H7 (cell line): Measurements from ENCODE around the gene BEND7. TPM values are rescaled to one million over a fixed set of nuclear protein-coding genes. Genes with fewer than 3 reads are reported as not detected.

Experiments
- DNase-seq: peaks from one replicate; pipeline ENCODE4 v3.0.0; 2012
- H3K27me3 ChIP-seq: 2 replicates; pipeline ENCODE4 v1.6.0; 2011; ENCODE audit warnings: mild to moderate bottlenecking, low read length; ENCODE audit not compliant: control insufficient read depth, insufficient read depth
- H3K36me3 ChIP-seq: replicated peaks from 2 replicates; pipeline ENCODE4 v1.5.1; 2011; ENCODE audit warnings: low read length; ENCODE audit not compliant: control insufficient read depth, insufficient read depth
- H3K4me3 ChIP-seq: 2 replicates; pipeline ENCODE4 v1.5.1; 2011; ENCODE audit warnings: low read depth, mild to moderate bottlenecking, control low read depth, low read length, moderate library complexity; ENCODE audit not compliant: insufficient read depth
- total RNA-seq: library from RNA; depleted of rRNA; stranded (reverse); fragments of >200 nt; shearing (Covaris generic); gene quantifications from 2 replicates; pipeline ENCODE4 v1.2.3, GENCODE V29; 2014

BEND7 gene
- total RNA-seq, 1 experiment from 2014 or later, result 2.7 TPM

DNA sequence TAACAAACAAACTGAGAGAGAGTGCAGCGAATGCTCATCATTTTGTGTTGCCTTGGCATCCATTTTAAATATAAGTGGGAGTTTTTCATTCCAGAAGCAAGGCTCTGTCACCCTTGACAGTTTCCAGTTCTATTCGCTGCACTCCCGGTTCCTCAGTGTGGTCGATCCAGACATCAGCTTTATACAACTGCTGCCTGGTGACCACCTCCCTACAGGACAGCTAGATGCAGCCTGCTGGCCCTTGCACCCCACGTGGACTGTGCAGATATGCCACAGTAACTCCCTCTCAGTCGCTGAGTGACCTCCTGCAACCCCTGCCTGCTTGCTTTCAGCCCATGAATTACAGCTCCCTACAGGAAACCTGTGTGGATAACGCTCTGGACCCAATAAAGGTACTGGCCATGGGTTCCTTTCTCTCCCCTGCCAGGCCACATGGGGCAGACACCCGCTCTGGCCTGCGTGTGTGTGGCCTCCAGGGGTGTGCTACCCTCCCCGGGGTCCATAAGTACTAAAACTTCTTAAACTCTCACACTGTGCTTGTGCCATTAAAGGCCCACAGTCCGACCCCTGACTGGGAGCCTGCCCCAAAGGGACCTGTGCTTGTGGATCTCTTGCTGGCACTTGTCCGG is 23.6 kb downstream of the BEND7 start:
- no peaks in the 10 kb centered on the region for H3K27me3 ChIP-seq
- H3K4me3 ChIP-seq, result no peak overlapping the region
- DNase-seq, result no peak

DNA sequence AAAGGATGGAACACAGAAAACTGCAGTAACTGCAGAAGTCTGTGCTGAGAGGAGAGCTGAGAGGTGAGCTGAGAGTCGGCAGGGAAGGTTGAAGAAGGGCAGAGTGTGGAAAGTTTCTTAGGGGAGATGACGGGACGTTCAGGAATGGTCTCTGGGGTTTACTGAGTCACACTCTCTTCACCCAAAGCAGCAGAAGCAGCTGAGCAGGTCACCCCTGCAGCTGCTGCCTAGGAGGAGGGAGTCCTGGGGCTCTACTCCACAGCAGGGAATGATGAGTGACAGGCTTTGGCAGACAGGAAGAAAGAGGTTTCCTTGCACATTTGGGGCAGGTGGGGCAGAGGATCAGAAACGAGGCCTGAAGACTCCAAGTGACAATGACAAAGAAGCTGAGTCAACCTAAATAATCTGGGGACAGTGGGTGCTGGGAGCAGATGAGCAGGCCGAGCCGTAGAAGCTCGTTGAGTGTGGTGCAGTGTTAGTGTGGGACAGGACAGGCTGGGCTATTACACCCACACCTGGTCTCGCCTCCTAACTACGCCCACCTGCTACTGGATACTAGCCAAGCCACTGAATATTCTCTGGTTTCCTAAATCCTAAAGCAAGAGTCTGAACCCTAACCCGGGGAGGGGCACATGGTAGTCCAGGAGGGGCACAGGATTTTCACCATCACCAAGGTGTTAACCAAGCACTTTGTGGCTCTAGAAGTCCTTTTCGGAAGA is 24.9 kb downstream of the BEND7 start:
- Histone ChIP-seq H3K27me3 (no peaks in the 10 kb centered on the region), H3K36me3 (no peaks in the 10 kb centered on the region), H3K4me3 (no peak overlapping the region)
- no peak for DNase-seq

More for the DNA sequence above, 23.6 kb downstream of the BEND7 start:
- H3K36me3 ChIP-seq, result no peaks in the 10 kb centered on the region

DNA sequence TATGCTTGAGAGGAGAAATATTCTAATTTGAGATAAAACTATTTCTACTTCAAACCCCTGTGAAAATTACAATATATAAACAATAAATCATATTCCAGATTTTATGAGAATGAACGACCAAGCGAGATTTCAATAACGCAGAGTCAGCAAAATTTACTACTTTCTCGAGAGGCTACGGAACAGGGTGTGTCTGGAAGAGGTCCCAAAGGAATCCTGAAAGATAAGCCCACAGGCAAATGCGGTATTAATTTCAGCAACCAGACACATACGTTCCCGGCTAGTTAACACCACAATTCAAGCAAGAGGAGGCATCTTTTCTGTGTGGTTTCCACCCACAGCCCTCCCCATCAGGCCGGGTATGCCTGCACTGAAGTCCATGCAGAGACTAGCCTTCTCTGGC is 26.4 kb downstream of the BEND7 start:
- H3K27me3 ChIP-seq, result no peaks in the 10 kb centered on the region
- no peak for DNase-seq
- H3K4me3 ChIP-seq, result no peak overlapping the region
- no peaks in the 10 kb centered on the region for H3K36me3 ChIP-seq

DNA sequence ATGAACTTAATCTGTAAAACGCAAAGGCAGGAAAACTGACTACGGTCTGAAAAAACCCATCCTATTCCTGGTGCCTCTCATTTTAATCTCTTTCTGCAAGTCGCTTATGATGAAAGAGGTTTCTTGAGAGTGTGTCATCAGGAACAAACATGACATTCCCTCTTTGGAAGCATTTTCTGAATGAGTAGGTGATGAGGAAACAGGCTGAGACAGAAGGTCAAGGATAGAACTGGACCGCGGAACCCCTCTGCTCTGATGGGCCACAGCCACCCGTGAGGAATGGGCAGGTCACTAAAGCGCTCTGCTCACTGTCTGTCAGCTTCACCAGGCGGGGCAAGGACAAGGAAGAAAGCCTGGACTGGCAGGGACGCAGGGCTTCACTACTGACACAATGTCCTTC is 28.6 kb downstream of the BEND7 start:
- DNase-seq, result no peak
- H3K27me3 ChIP-seq, result no peaks in the 10 kb centered on the region
- H3K36me3 ChIP-seq, result no peaks in the 10 kb centered on the region; the same call in 1 of the 2 replicates
- H3K4me3 ChIP-seq, result no peak overlapping the region

DNA sequence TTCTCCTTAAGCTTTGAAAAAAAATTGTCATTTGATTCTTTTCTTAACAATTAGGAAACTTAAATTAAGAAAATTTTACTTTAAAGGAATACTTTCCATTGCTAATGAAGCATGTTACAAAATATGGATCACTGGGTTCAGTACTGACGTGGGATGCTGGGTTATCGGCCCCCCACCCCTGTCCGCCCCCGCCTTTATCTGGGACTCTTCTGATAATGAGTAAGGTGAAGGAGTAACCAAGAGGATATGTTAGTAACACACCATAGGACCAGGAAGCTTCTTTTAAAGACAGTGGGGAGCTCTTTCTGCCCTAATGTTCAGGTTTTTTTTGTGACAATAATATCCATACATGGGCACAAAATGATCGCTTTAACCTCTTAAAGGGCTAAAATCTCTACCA is 29.7 kb downstream of the BEND7 start:
- Histone ChIP-seq H3K27me3 (no peaks in the 10 kb centered on the region), H3K4me3 (no peak overlapping the region), H3K36me3 (no peaks in the 10 kb centered on the region; the same call in 1 of the 2 replicates)
- no peak for DNase-seq

DNA sequence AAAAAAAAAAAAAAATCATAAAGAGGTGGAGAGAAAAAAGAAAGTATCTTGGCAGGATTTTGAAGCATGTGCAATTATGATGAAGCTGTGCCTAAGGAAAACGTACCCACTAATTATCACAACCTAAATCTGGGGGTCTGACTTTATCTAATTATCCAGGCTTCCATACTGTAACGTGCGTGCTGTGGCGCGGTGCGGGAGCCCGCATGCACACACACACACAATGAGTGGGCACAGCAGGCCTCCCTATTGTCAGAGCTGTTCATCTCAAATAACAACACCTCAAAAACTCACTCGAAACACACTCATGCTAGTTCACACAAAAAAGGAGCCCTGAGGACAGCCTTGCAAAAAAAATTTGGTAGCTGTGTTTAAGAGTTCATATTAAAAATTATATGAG is 31.9 kb downstream of the BEND7 start:
- no peak overlapping the region for H3K4me3 ChIP-seq
- no peaks in the 10 kb centered on the region for H3K27me3 ChIP-seq
- no peaks in the 10 kb centered on the region; the same call in 1 of the 2 replicates for H3K36me3 ChIP-seq
- no peak for DNase-seq

DNA sequence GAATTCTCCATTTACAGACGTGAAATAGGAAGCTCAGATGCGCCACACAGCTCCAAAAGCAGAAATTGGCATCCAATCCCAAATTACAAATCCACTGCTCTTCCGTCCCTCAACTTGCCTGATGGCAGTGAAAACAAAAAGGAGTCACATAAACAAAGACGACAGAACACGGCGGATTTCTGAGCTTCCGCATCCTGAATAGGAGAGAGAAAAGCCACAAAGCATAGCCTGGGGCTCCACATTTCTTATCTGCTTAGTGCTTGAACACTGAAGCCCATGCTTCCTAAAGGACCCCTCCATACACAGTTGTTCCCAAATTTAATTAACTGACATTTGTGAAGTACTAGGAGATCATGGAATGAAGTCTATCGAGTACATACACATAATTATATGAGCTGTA is 32.6 kb downstream of the BEND7 start:
- no peaks in the 10 kb centered on the region for H3K27me3 ChIP-seq
- no peak overlapping the region for H3K4me3 ChIP-seq
- H3K36me3 ChIP-seq, result no peaks in the 10 kb centered on the region; the same call in 1 of the 2 replicates
- DNase-seq, result no peak

DNA sequence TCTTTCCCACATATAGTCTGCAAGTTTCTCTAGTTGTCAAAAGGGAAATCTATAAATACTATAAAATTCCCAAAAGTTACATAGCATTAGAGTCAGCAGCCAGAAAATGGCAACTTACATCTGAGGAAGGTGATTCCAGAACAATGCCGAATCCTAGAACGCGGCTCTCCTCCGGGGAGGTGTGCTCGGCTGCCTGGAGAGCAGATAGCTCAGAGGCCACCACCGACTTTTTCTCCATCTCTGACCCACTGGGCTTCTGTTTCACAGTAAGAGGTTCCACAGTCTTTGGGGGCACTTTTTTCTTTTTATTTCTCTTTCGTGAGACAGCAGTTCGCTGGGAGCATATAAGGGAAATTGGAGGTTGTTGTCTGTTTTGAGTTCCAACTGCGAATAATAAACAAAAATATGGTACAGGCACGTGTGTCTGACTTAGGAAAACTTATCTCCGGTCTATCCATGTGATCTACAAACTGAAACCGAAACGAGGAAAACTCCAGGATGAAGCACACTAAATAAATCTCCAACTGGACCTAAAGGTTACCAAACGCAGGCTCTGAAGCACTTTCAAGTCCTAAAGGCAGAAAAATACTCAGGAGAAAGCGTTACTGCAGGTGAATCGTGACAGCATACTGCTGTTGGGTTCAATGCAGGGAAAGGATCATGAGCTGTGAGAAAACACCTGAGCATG is 36.2 kb downstream of the BEND7 start:
- Histone ChIP-seq H3K4me3 (no peak overlapping the region), H3K27me3 (no peaks in the 10 kb centered on the region), H3K36me3 (no peaks in the 10 kb centered on the region; the same call in 1 of the 2 replicates)
- no peak for DNase-seq

DNA sequence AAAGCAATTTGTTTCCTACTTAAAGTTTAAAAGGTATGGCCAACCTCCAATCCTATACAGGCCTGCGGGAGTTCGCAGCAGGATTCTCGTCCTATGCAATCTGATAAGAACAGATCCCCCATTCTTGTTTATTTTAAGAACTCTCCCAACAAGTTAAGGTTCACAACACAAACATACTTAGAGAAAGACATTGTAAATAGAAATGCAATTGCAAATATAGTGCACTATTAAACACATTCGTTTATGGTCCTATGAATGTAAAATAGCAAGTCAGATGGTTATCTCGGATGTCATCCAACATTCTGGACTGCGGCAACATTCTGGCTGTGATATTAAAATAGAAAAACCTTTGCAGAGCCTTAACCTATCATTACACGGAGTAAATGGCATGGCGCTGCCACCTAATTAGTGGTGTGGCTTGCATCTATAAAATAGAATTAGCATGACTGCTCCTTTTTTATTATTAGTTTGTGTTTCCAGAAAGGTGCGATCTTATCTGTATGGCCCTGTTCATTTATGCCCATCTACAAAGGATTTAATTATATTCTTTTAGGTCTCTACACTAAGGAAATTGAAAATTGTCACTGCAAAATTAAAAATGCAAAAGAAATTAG is 37.0 kb downstream of the BEND7 start:
- no peak for DNase-seq
- no peak overlapping the region for H3K4me3 ChIP-seq
- H3K27me3 ChIP-seq, result no peaks in the 10 kb centered on the region
- no peaks in the 10 kb centered on the region; the same call in 1 of the 2 replicates for H3K36me3 ChIP-seq

DNA sequence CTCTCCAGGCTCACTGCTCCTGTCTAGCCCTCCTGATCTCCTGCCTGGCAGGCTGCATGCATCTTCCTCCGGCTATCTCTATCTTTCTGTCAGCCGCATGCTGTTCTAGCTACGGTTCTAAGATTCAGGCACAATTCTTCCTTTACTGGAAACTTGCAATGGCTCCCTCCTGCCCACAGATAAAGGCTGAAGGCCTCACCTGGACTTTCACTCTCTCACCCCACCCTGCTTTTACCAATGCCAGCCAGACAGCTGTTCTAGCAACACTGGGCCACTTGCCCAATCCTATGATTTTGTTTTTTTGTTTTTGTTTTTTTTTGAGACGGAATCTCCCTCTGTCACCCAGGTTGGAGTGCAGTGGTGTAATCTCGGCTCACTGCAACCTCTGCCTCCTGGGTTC is 38.3 kb downstream of the BEND7 start:
- H3K36me3 ChIP-seq, result no peaks in the 10 kb centered on the region
- H3K4me3 ChIP-seq, result no peak overlapping the region
- no peak for DNase-seq
- H3K27me3 ChIP-seq, result no peaks in the 10 kb centered on the region

DNA sequence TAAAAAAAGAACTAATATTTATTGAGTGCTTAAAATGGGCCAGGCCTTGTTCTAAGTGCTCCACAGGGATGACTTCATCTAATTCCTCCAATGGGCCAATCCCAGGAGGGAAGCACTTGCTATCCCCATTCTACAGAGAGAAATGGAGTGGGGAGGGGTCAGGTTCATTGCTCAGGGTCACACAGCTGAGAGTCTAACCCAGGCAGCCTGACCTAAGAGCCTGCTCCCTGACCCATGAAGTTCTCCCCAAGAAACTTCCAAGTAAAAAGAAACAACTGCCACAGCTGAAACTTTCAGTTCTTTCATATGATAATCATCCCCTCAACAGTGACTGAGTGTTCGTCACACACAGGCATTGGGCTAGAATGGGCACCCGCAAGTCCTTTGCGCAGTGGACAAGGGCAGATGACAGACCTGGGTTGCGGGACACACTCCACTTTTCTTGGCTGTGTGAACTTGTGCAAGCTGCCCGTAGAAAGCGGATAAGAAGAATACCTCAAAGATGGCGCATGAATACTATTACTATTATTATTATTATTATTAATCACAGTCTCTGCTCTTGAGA is 39.7 kb downstream of the BEND7 start:
- Histone ChIP-seq H3K4me3 (no peak overlapping the region), H3K36me3 (no peaks in the 10 kb centered on the region), H3K27me3 (no peaks in the 10 kb centered on the region)
- peak; percentile 22 for DNase-seq

DNA sequence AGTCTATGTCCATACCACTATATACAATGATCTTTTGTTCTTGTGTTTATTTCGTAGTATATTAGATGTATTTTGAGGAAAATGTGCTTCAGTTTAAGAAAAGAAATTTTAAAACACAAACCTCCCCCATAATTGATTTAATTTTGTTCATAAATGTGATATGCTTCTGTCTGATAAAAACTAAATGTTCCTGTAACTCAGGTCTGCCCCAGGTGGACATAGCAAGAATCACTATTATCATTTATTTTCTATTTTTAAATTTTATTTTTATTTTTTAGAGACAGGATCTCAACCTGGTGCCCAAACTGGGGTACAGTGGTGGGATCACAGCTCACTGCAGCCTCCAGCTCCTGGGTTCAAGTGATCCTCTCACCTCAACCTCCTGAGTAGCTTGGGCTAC is 43.2 kb downstream of the BEND7 start:
- no peak for DNase-seq
- Histone ChIP-seq H3K36me3 (no peaks in the 10 kb centered on the region), H3K4me3 (no peak overlapping the region), H3K27me3 (no peaks in the 10 kb centered on the region)

DNA sequence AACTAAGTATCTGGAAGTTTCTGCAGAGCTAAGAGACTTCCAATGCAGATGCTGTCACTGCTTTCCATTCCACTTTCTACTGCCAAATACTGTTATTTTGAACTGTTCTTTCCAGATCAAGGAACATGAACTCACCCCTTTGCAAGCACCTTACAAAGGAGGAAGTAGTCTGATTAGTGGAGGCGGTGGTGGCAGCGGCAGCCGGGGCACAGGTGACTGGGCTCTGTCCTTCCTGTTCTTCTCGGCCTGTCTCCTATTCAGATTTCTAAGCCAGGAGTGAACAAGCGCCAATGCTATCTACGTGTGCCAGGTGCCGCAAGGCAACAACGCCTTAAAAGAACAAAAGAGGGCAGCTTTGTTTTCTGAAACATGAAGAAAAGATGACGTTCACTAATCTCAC is 44.9 kb downstream of the BEND7 start:
- Histone ChIP-seq H3K36me3 (no peaks in the 10 kb centered on the region), H3K27me3 (no peaks in the 10 kb centered on the region), H3K4me3 (no peak overlapping the region)
- DNase-seq, result no peak

DNA sequence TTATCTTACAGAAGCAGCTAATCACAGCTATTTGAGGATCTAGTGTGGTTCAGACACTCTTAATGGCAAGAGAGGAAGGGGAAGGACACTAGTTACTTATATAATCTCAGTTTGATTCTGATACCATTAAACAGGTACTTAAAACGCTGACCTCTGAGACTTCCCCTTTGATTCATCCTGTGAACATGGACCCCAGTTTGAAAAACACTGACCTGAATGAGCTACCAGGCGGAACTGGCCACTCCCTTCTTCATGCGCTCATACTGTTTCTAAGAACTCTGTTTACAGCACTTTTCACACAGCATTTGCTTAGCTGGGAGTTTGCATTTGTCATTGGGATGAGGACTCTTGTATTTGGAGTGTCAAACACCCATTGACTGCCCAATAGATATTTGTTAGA is 45.7 kb downstream of the BEND7 start:
- Histone ChIP-seq H3K27me3 (no peaks in the 10 kb centered on the region), H3K4me3 (no peak overlapping the region), H3K36me3 (no peaks in the 10 kb centered on the region)
- no peak for DNase-seq
